Non-pigmented ciliary epithelial cell (primary cell): ENCODE data around the gene MAB21L4.

Experiments used
- DNase-seq: peaks from one replicate; pipeline ENCODE4 v3.0.0-alpha.2; 2010; ENCODE audit warnings: low read depth

MAB21L4 gene

DNA sequence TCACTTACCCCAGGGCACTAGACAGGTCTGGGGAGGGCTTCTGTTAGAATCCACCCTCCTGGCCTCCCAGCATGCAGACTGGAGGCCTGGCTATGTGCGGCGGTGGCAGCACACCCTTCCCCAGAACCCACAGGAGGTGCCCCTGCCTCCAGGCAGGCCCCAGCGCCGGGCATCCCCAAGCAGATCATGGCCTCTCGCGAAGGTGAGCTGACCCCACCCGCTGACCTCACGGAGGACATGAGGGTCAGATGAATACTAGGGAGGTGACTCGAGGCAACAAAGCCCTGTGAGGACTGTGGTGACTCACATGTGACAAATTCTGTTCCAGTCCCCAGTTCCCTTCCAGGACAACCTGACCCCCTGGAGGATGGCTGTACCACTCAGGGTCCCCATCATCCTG is 1.9 kb downstream of the MAB21L4 start:
- DNase-seq = no peak

DNA sequence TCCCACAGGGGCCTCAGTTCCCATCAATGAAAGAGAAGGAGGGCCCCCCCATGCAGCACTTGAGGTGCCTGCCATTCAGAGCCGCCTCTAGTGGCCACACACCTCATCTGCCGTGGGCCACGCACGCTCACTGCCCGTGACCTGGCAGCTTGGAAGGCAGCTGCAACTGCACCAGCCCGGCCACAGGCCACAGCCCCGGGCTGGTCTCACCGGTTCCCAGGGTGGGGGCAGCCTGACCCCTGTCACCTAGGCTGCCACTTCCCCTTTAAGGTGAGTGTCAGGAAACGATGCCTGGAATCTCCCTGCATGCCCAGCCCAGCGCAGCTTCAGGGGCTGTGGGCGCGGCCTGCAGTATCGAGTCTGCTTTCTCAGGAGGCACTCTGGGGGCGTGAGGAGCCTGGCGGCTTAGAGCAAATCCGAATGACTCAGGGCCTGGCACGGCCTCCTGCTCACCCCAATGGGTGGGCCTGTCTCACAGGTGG is 2.6 kb downstream of the MAB21L4 start:
- no peak for DNase-seq

DNA sequence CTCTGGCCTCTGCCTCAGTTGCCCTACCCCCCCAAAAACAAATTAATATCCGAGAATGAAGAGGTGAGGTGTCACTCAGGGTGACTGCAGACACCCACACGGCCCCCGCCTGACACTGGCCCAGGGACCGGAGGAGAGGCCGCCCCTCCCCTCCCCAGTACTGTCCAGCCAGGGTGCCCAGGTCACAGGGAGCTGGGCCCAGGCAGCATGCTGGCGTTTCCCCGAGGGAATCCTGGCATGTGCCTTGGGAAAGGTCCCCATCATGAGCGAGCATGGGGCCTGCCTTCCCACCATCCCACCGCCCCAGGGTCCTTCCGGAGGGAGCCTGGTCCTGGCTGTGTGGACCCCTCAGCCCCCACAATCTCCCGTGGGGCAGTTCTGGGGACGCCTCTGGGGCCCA is 3.0 kb downstream of the MAB21L4 start:
- DNase-seq = no peak

GRCh38 chr2:240892356-240892755 is 3.6 kb downstream of the MAB21L4 start:
- DNase-seq = no peak

- no peak for DNase-seq
Observed at GRCh38 chr2:240891492-240892340, 4.2 kb downstream of the MAB21L4 start.

GRCh38 chr2:240890691-240891090 is 5.3 kb downstream of the MAB21L4 start:
- DNase-seq = no peak

- DNase-seq = no peak
Observed at GRCh38 chr2:240889601-240890560, 6.1 kb downstream of the MAB21L4 start.

GRCh38 chr2:240888890-240889573 is 6.9 kb downstream of the MAB21L4 start:
- no peak for DNase-seq

DNA sequence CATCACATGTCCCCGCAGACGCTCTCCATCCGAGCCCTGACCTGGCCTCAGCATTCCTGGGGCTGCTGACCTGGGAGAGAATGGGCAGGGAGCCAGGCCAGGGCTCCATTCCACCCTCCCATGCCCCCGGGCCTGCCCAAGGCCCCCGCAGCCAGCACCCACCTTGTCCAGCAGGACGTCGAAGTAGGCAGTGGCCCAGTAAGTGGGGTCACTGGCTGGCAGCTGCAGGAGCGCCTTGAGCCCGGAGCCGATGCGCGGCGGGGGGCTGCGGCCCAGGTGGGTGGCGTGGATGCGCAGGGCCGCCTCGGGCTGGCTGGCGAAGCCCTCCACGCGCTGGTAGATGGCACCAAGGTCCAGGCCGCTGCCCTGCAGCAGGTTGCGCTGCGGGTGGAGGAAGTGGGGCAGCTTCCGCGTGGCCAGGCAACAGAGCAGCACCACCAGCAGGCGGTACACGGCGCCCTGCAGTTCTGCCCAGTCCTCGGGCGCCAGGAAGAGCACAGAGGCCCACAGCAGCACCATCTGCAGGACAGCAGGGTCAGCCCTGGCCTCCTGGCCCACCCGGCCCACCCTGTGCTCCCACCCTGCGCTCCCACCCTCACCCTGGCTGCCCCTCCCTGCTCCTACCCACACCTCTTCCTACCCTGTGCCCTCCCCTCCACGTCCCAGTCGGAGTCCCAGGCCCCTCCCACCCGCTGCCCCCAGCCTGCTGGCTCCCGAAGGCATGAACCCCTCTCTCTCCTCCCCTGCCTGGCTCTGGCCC is 7.6 kb downstream of the MAB21L4 start:
- DNase-seq = no peak

GRCh38 chr2:240887631-240888030 is 8.3 kb downstream of the MAB21L4 start:
- no peak for DNase-seq

GRCh38 chr2:240886678-240887609 is 9.0 kb downstream of the MAB21L4 start:
- DNase-seq = no peak

GRCh38 chr2:240886023-240886565 is 9.9 kb downstream of the MAB21L4 start:
- no peak for DNase-seq

DNA sequence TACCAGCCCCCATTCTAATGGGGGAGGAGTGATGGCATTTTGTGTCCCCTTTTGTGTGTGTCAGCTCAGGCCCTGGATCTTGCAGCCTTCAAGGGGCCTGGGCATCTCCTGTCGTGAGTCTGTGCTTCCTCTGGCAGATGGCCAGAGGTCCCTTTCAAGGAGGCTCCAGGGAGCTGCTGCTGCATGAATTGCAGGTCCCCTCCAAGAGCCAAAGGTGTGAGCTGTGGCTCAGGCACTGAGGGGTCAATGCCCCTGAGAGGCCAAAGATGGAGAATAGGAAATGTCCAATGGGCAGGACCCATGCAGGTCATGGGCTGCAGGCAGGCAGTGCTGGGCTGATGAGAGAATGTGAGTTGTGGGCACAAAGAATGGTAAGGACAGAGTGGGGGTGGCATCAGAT is 10.4 kb downstream of the MAB21L4 start:
- no peak for DNase-seq

DNA sequence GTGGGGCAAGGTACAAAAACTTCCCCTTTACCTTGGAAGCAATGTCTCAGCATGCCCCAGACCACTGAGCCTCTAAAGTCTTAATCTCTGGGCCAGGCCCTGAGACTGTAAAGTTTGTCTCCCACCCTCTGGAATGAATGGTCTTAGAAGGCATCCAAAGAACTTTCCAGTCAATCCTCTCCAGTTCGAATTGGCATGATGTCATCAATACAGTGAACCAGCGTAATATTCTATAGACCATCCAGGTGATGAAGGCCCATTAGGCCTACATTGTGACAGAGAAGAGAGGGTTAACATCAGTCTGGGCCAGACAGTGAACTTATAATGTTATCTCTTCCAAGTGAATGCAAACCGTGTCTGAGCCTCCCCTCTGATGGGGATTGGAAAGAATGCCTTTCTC is 11.2 kb downstream of the MAB21L4 start:
- DNase-seq = no peak

DNA sequence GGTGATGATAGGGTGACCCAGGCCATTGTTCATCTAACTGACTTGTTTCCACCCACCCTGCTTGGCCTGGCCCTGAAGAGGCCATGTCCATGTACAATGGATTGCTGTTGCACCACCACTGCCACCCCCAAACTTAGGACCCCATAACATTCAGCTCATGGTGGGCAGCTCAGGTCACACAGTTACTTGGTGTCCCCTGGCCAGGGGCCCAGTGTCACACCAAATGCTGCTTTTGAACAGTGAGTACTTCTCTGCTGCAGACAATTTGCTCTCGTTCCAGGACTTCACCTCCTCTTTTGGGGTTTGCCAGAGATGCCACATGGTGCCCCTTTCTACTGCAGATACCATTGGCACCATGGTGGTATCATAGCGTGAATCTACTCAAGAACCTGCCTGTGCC is 11.7 kb downstream of the MAB21L4 start:
- no peak for DNase-seq

DNA sequence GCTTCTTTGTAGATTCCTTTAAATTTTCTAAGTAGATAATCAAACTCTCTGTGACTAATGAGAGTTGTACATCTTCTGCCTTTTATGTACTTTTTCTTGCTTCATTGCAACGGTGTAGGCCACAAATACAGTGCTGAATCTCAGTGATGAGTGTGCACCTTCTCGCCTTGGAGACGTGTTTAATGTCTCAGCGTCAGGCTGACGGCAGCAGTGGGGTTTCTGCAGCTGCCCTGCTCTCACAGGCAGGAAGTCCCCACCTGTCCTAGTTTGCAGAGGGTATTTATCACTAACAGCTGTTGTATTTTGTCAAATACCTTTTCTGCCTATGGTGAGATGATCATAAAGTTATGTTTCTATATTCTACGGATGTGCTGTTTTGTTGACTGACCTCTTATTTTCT is 14.0 kb downstream of the MAB21L4 start:
- no peak for DNase-seq

DNA sequence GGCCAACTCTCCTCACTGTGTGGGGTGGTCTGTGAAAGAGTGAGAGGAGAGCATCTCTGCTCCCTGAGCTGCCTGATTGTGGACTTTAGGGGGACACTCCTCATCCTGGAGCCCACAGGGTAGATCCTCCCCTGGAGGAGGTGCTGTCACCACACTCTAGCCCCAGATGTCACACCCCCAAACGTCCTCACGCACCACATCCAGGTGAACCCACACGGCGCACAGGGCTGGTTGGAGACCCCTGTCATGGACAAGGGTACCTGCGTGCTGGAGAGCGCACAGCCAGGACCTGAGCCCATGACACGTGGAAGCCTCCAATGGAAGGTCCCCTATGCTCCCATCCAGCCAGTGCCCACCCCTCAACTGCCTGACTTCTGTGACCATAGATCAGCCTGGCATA is 16.9 kb downstream of the MAB21L4 start:
- no peak for DNase-seq

DNA sequence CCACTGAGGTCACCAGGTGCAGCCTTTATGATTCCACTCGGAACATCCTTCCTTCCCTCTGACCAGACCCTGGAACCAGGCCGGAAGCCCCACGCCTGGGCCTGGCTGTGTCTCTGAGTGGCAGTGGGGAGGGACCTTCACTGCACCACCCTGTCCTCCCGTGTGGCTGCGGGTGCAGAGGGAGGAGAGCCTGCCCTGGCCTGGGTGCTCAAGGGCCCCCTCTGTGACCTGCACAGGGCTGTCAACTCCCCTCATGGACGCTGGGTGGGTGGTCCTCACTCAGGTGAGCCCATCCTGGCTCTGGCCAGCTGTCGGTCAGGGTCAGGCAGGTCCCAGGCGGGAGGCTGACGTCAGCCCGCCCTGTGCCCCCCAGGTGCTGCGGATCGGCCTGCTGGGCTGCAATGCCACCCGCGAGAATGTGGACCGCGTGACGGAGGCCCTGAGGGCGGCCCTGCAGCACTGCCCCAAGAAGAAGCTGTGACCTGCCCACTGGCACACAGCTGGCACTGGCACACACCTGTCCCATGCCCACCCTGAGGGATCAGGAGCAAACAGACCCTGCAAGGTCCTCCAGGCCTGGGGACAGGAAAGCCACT is 17.5 kb downstream of the MAB21L4 start:
- no peak for DNase-seq

DNA sequence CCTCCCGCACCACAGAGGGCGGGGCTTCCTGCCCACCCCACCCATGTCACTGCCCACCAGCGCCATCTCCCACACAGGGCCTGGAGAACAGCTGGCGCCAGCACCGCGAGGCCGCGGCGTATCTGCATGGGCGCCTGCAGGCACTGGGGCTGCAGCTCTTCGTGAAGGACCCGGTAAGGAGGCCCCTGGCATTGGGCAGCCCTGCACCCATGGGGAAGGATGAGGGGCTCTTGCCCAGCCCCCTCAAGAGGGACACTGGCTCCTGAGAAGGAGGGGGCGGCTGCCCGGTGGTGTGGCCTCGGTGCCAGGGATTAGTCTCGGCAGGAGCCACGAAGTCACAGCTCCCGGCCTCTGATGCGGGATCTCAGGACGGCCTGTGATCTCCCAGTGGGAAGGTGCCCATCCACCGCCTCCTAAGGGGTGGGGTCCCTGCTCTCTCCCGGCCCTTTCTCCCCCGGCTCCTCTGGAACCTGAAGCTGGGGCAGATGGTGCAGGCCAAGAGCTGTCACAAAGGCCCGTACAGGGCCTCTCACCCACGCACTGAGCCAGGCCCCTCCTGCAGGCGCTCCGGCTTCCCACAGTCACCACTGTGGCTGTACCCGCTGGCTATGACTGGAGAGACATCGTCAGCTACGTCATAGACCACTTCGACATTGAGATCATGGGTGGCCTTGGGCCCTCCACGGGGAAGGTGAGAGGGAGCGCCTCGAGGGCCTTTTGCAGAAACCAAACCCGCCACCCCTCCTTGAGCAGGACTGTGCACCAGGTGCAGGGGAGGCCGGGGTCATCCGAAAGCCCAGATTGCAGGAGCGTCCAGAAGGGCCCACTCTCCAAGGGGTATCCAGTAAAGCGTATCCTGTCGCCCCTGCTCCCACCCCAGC is 18.3 kb downstream of the MAB21L4 start:
- DNase-seq = no peak
